Hepatocyte (in vitro differentiated cells): ENCODE measurements around the gene CCNI. TPM values are rescaled to one million over a fixed set of nuclear protein-coding genes. Genes with fewer than 3 reads are reported as not detected.
"Not testable (repeated sequence)": the region's sequence is repeated elsewhere in the genome, so short reads cannot be mapped to it uniquely, and the experiment has no call there.

Source experiments
- DNase-seq: peaks from one replicate; pipeline ENCODE4 v3.0.0-alpha.2; 2016; ENCODE audit warnings: low spot score
- H2AFZ ChIP-seq: fragments of 200-600 bp; sonication (generic); 2 replicates; pipeline ENCODE4 v1.6.0; 2016; ENCODE audit warnings: antibody characterized with exemption, mild to moderate bottlenecking
- H3K27ac ChIP-seq: fragments of 200-600 bp; sonication (generic); 2 replicates; pipeline ENCODE4 v1.5.1; 2016; ENCODE audit warnings: mild to moderate bottlenecking
- H3K27me3 ChIP-seq: fragments of 200-600 bp; sonication (generic); 2 replicates; pipeline ENCODE4 v1.6.1; 2016
- H3K36me3 ChIP-seq: fragments of 200-600 bp; sonication (generic); replicated peaks from 2 replicates; pipeline ENCODE4 v1.5.1; 2016; ENCODE audit warnings: low read depth; ENCODE audit not compliant: insufficient read depth
- H3K4me1 ChIP-seq: fragments of 200-600 bp; sonication (generic); 2 replicates; pipeline ENCODE4 v1.5.1; 2016; ENCODE audit warnings: mild to moderate bottlenecking, moderate library complexity; ENCODE audit not compliant: insufficient read depth
- H3K4me2 ChIP-seq: fragments of 200-600 bp; sonication (generic); 2 replicates; pipeline ENCODE4 v1.6.0; 2016
- H3K4me3 ChIP-seq: fragments of 200-600 bp; sonication (generic); 2 replicates; pipeline ENCODE4 v1.5.1; 2016; ENCODE audit warnings: mild to moderate bottlenecking
- H3K79me2 ChIP-seq: fragments of 200-600 bp; sonication (generic); 2 replicates; pipeline ENCODE4 v1.6.0; 2017; ENCODE audit warnings: mild to moderate bottlenecking
- H3K9me2 ChIP-seq: fragments of 200-600 bp; sonication (generic); replicated peaks from 2 replicates; pipeline ENCODE4 v1.6.0; 2017; ENCODE audit warnings: mild to moderate bottlenecking; ENCODE audit not compliant: insufficient read depth
- H3K9me3 ChIP-seq: fragments of 200-600 bp; sonication (generic); 2 replicates; pipeline ENCODE4 v1.5.1; 2016; ENCODE audit warnings: low read depth, mild to moderate bottlenecking
- H4K20me1 ChIP-seq: fragments of 200-600 bp; sonication (generic); 2 replicates; pipeline ENCODE4 v1.6.0; 2016; ENCODE audit warnings: mild to moderate bottlenecking; ENCODE audit not compliant: insufficient read depth, poor library complexity, severe bottlenecking
- EZH2 ChIP-seq: fragments of 200-600 bp; sonication (generic); IDR thresholded peaks from 2 replicates; pipeline ENCODE4 v1.6.1; 2016; ENCODE audit warnings: antibody characterized with exemption, mild to moderate bottlenecking, borderline replicate concordance
- EZH2phosphoT487 ChIP-seq: fragments of 200-600 bp; sonication (generic); IDR thresholded peaks from one replicate; pipeline ENCODE4 v1.6.1; 2018; ENCODE audit warnings: antibody characterized with exemption, mild to moderate bottlenecking, low read depth, moderate library complexity; ENCODE audit not compliant: unreplicated experiment, severe bottlenecking
- WGBS: methylation state at CpG from one replicate; pipeline ENCODE4 v1.1.6; 2016; ENCODE audit warnings: low lambda C conversion rate; ENCODE audit errors: missing lambda C conversion rate; 5-methylcytosine and 5-hydroxymethylcytosine counted together
- polyA plus RNA-seq: library from polyadenylated mRNA; unstranded; fragments of >200 nt; fragmentation: Nextera tagmentation; extraction: Ambion mirVana; gene quantifications from 2 replicates; pipeline ENCODE4 v1.2.1, GENCODE V29; 2016
- total RNA-seq: library from RNA; depleted of rRNA; stranded (reverse); fragments of >200 nt; gene quantifications from 2 replicates; pipeline ENCODE4 v1.2.3, GENCODE V29; 2014
- TF ChIP-seq, protein P1 (sequence below): fragments of 200-600 bp; sonication (generic); IDR thresholded peaks from 2 replicates; pipeline ENCODE4 v1.5.1; 2016; ENCODE audit warnings: antibody characterized with exemption, mild to moderate bottlenecking; ENCODE audit not compliant: poor library complexity

Gene CCNI
- total and polyA plus RNA-seq, 2 experiments from 2014 or later: 160 to 212 TPM

DNA sequence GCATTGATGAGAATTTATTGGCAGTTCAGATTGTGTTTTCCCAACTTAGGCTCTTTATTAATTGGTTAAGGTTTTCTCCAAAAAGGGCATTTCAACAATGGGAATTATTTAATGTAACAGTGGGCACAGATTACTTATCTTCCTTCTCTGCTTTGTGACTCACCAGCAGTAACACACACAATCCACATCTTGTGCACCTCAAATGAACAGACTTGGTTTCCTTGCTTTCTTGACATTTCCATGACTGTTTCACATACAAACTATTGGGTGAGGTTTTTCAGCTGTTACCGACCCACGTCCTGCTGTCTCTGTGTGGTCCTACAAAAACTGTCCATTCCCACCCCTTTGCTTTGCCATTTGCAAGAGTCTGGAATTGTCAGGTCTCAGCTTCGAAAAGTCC lies 38.1 kb downstream of the CCNI start:
- H4K20me1 ChIP-seq: no peaks in the 10 kb centered on the region
- no peaks in the 10 kb centered on the region for H3K36me3 ChIP-seq
- no peaks in the 10 kb centered on the region for H3K9me2 ChIP-seq
- no peak overlapping the region for H3K4me2 ChIP-seq
- H3K9me3 ChIP-seq: no peaks in the 10 kb centered on the region
- H3K4me1 ChIP-seq: peaks cover 6% of the 10 kb centered on the region
- H3K4me3 ChIP-seq: no peak overlapping the region
- H3K27me3 ChIP-seq: no peaks in the 10 kb centered on the region
- no peak for TF ChIP-seq EZH2
- no peak for TF ChIP-seq EZH2phosphoT487
- TF ChIP-seq, protein P1, sequence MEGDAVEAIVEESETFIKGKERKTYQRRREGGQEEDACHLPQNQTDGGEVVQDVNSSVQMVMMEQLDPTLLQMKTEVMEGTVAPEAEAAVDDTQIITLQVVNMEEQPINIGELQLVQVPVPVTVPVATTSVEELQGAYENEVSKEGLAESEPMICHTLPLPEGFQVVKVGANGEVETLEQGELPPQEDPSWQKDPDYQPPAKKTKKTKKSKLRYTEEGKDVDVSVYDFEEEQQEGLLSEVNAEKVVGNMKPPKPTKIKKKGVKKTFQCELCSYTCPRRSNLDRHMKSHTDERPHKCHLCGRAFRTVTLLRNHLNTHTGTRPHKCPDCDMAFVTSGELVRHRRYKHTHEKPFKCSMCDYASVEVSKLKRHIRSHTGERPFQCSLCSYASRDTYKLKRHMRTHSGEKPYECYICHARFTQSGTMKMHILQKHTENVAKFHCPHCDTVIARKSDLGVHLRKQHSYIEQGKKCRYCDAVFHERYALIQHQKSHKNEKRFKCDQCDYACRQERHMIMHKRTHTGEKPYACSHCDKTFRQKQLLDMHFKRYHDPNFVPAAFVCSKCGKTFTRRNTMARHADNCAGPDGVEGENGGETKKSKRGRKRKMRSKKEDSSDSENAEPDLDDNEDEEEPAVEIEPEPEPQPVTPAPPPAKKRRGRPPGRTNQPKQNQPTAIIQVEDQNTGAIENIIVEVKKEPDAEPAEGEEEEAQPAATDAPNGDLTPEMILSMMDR: no peak
- WGBS: 88% methylated on average over 3 of the region's 3 CpGs
- no peak overlapping the region for H2AFZ ChIP-seq
- no peak overlapping the region for H3K27ac ChIP-seq
- no peaks in the 10 kb centered on the region for H3K79me2 ChIP-seq
- DNase-seq: no peak

GRCh38 chr4:77037168-77037567 lies 38.6 kb downstream of the CCNI start:
- H3K4me3 ChIP-seq, H3K27ac ChIP-seq, H3K36me3 ChIP-seq, DNase-seq, H3K27me3 ChIP-seq, H3K4me2 ChIP-seq, H3K79me2 ChIP-seq, H3K9me3 ChIP-seq, H2AFZ ChIP-seq, H4K20me1 ChIP-seq, H3K4me1 ChIP-seq, H3K9me2 ChIP-seq: not testable (repeated sequence)
- WGBS: 92% methylated on average over 5 of the region's 5 CpGs

DNA sequence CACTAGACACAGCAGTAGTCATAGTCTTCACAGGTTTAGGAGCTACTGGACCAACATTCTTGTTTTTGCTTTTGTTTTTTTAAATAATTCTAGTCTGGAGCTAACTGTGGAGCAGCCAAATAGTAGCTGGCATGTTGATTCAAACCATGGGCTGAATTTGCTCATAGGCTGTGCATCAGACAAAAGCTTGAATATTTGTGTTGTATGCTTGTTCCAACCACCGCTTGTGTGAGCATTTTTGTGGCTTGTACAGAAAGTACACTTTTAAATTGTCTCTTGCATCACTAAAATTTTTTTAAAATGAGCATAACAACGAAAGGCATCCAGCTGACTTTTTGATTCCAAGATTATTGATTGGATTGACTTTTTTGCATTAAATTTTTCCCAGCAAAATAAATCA lies 39.6 kb downstream of the CCNI start:
- H3K4me2 ChIP-seq: no peak overlapping the region
- no peaks in the 10 kb centered on the region for H3K79me2 ChIP-seq
- TF ChIP-seq EZH2 (no peak), EZH2phosphoT487 (no peak)
- TF ChIP-seq, protein P1: no peak
- H3K27me3 ChIP-seq: no peaks in the 10 kb centered on the region
- H3K4me3 ChIP-seq: no peak overlapping the region
- no peaks in the 10 kb centered on the region for H3K9me3 ChIP-seq
- H2AFZ ChIP-seq: no peak overlapping the region
- peaks cover 6% of the 10 kb centered on the region for H3K4me1 ChIP-seq
- 92% methylated on average over 2 of the region's 2 CpGs for WGBS
- H3K27ac ChIP-seq: no peak overlapping the region
- no peaks in the 10 kb centered on the region for H4K20me1 ChIP-seq
- H3K36me3 ChIP-seq: no peaks in the 10 kb centered on the region
- H3K9me2 ChIP-seq: no peaks in the 10 kb centered on the region
- no peak for DNase-seq

GRCh38 chr4:77035153-77035552 lies 40.6 kb downstream of the CCNI start:
- 93% methylated on average over 1 of the region's 1 CpG for WGBS
- no peaks in the 10 kb centered on the region for H3K36me3 ChIP-seq
- no peaks in the 10 kb centered on the region for H3K9me3 ChIP-seq
- H3K27me3 ChIP-seq: no peaks in the 10 kb centered on the region
- no peak for DNase-seq
- H4K20me1 ChIP-seq: no peaks in the 10 kb centered on the region
- no peaks in the 10 kb centered on the region for H3K79me2 ChIP-seq
- H3K4me3 ChIP-seq: no peak overlapping the region
- no peaks in the 10 kb centered on the region for H3K9me2 ChIP-seq
- TF ChIP-seq EZH2phosphoT487 (no peak), EZH2 (no peak)
- TF ChIP-seq, protein P1: no peak
- H2AFZ ChIP-seq: no peak overlapping the region
- no peak overlapping the region for H3K27ac ChIP-seq
- H3K4me1 ChIP-seq: peaks cover 6% of the 10 kb centered on the region
- H3K4me2 ChIP-seq: no peak overlapping the region
